AG09319 (cell line): Measurements from ENCODE around the gene ARFGAP1.
A peak's percentile ranks its signal among the peaks of the same experiment; 100 is the strongest.

Experiments
- DNase-seq: peaks from one replicate; pipeline ENCODE4 v3.0.0-alpha.2; 2010; ENCODE audit warnings: low read depth; ENCODE audit errors: extremely low read depth
- CTCF ChIP-seq: IDR thresholded peaks from 2 replicates; pipeline ENCODE4 v1.5.1; 2011; ENCODE audit warnings: low read depth, mild to moderate bottlenecking, inconsistent platforms, low read length, moderate library complexity

The ARFGAP1 gene

GRCh38 chr20:63320041-63320511, 47.5 kb downstream of the ARFGAP1 start:
- no peak for TF ChIP-seq CTCF

GRCh38 chr20:63320616-63321147, 48.1 kb downstream of the ARFGAP1 start:
- no peak for DNase-seq
- TF ChIP-seq CTCF: no peak

More at GRCh38 chr20:63320041-63320511, 47.5 kb downstream of the ARFGAP1 start:
- DNase-seq: no peak

GRCh38 chr20:63321148-63321831, 48.7 kb downstream of the ARFGAP1 start:
- no peak for TF ChIP-seq CTCF
- no peak for DNase-seq

- DNase-seq: no peak
- TF ChIP-seq CTCF: no peak
These were observed 49.7 kb downstream of the ARFGAP1 start for GRCh38 chr20:63322146-63322932.

- DNase-seq: no peak
- no peak for TF ChIP-seq CTCF
These were observed 50.3 kb downstream of the ARFGAP1 start for GRCh38 chr20:63322933-63323273.

GRCh38 chr20:63323357-63323981, 50.9 kb downstream of the ARFGAP1 start:
- DNase-seq: no peak

More at GRCh38 chr20:63323357-63323981, 50.9 kb downstream of the ARFGAP1 start:
- TF ChIP-seq CTCF: peak; percentile 9
